Karpas-422 (cell line): ENCODE data around the gene SUGT1. TPM values are rescaled to one million over a fixed set of nuclear protein-coding genes. Genes with fewer than 3 reads are reported as not detected.
A peak's percentile ranks its signal among the peaks of the same experiment; 100 is the strongest.
"Not testable (repeated sequence)": the region's sequence is repeated elsewhere in the genome, so short reads cannot be mapped to it uniquely, and the experiment has no call there.

Experiments used
- DNase-seq: peaks from one replicate; pipeline ENCODE4 v3.0.0-alpha.2; 2015
- H2AFZ ChIP-seq: fragments of 200-600 bp; sonication (generic); 2 replicates; pipeline ENCODE4 v1.6.1; 2014; ENCODE audit warnings: antibody characterized with exemption, low read length, mixed read lengths
- H3K27ac ChIP-seq: fragments of 200-600 bp; sonication (generic); 2 replicates; pipeline ENCODE4 v1.5.1; 2014; ENCODE audit warnings: mild to moderate bottlenecking, low read length, moderate library complexity
- H3K27me3 ChIP-seq: fragments of 200-600 bp; sonication (generic); 2 replicates; pipeline ENCODE4 v1.6.1; 2014; ENCODE audit warnings: low read length, mixed read lengths
- H3K36me3 ChIP-seq: fragments of 200-600 bp; sonication (generic); 2 replicates; pipeline ENCODE4 v1.6.1; 2014; ENCODE audit warnings: low read length, mixed read lengths; ENCODE audit not compliant: insufficient read depth
- H3K4me1 ChIP-seq: fragments of 200-600 bp; sonication (generic); 2 replicates; pipeline ENCODE4 v1.6.1; 2014; ENCODE audit warnings: mild to moderate bottlenecking, low read length, mixed read lengths
- H3K4me2 ChIP-seq: fragments of 200-600 bp; sonication (generic); 2 replicates; pipeline ENCODE4 v1.6.1; 2014; ENCODE audit warnings: low read length, low read depth, mild to moderate bottlenecking; ENCODE audit not compliant: poor library complexity, severe bottlenecking
- H3K4me3 ChIP-seq: fragments of 200-600 bp; sonication (generic); 2 replicates; pipeline ENCODE4 v1.5.1; 2014; ENCODE audit warnings: mild to moderate bottlenecking, antibody characterized with exemption, low read length, mixed read lengths
- H3K79me2 ChIP-seq: fragments of 200-600 bp; sonication (generic); 2 replicates; pipeline ENCODE4 v1.6.1; 2014; ENCODE audit warnings: mild to moderate bottlenecking, low read length, mixed read lengths
- H3K9ac ChIP-seq: fragments of 200-600 bp; sonication (generic); 2 replicates; pipeline ENCODE4 v1.6.0; 2014; ENCODE audit warnings: low read length
- H3K9me2 ChIP-seq: fragments of 200-600 bp; sonication (generic), shearing (Covaris generic); replicated peaks from 2 replicates; pipeline ENCODE4 v1.6.0; 2014; ENCODE audit warnings: mild to moderate bottlenecking, low read length, moderate library complexity; ENCODE audit not compliant: insufficient read depth
- H3K9me3 ChIP-seq: fragments of 300-700, 200-600 bp; sonication (generic); 2 replicates; pipeline ENCODE4 v1.6.1; 2014; ENCODE audit warnings: low read length, mixed read lengths
- H4K20me1 ChIP-seq: fragments of 200-600 bp; sonication (generic); 2 replicates; pipeline ENCODE4 v1.6.1; 2014; ENCODE audit warnings: mild to moderate bottlenecking, antibody characterized with exemption, low read length, low read depth; ENCODE audit not compliant: insufficient read depth
- total RNA-seq: library from RNA; depleted of rRNA; stranded (reverse); fragments of >200 nt; shearing (Covaris generic); gene quantifications from 2 replicates; pipeline ENCODE4 v1.2.3, GENCODE V29; 2014; ENCODE audit warnings: low replicate concordance; rRNA removed

SUGT1 gene
- total RNA-seq, result 44.0 and 45.7 TPM in 2 replicates

DNA sequence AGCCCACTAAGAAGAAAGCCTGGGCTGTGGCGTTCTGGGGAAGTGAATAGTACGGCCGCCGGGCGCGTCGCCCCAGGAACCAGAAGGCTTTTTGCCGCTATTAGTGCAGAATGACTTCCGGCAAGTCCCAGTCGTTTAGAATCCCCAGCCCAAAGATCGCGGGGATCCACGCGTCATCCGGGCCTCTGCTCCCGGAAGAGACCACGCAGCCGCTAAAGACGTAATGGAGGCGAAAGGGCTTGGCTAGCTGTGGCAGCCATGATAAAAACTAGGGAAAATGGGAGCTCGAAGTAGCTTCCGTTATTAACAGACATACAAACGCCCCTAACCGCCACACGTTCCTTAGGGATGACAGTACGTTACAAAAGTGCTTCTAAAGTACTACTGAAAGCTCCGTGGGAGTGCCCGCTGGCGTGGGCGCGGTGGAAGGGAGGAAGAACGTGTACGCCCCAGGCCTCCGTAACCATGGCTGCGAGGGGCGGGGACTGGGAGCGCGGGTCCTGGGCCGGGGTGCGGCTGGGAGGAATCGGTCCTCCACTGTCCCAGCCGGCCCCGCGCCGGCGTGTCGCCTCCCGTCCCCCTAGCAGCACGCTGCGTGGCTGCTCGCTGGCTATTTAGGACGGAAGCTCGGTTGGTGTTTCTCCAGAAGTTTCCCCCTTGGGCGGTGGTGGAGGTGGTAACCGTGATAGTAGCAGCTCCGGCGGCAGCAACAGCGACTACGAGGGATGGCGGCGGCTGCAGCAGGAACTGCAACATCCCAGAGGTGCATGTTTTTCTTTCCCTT lies at the start of gene SUGT1:
Gene SUGT1 (plus strand): TSS at position 641 of the 784 bp plus-strand sequence. CDS start 85 bp downstream, at position 726.
- Histone ChIP-seq H3K79me2 (peaks cover 74% of the 10 kb centered on the region), H2AFZ (peak within 1 kb of the TSS; percentile 47), H3K27me3 (no peaks in the 10 kb centered on the region), H4K20me1 (no peaks in the 10 kb centered on the region), H3K9me2 (no peaks in the 10 kb centered on the region), H3K9me3 (no peaks in the 10 kb centered on the region), H3K4me2 (peak within 1 kb of the TSS; percentile 97), H3K27ac (peak within 1 kb of the TSS; percentile 80), H3K4me1 (peaks cover 43% of the 10 kb centered on the region), H3K4me3 (peak within 1 kb of the TSS; percentile 82), H3K36me3 (peaks cover 26% of the 10 kb centered on the region), H3K9ac (peak within 1 kb of the TSS; percentile 88)
- peak; percentile 98 for DNase-seq

DNA sequence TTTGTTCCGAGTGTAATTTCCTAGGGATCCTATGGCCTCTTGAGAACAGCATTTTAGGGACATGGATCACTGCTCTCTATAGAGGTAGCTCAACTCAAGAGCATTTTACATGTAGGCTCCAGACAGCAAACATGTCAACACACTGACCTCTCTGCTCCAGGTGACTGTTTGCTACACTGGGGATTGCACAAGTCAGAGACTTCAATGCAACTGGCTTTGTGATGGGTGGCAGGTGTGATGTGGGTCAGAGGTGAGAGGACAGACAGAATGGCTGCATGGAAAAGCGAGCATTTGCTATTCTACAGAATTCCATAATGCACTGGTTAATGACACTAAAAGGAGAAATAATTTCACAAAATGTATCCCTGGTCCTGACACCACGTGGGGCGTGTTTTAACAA lies 49.3 kb upstream of the SUGT1 start:
- not testable (repeated sequence) for H3K4me2 ChIP-seq, H3K9ac ChIP-seq, H3K79me2 ChIP-seq, H3K9me2 ChIP-seq, H4K20me1 ChIP-seq, H2AFZ ChIP-seq, DNase-seq, H3K9me3 ChIP-seq, H3K27ac ChIP-seq, H3K4me1 ChIP-seq, H3K4me3 ChIP-seq, H3K27me3 ChIP-seq, H3K36me3 ChIP-seq

DNA sequence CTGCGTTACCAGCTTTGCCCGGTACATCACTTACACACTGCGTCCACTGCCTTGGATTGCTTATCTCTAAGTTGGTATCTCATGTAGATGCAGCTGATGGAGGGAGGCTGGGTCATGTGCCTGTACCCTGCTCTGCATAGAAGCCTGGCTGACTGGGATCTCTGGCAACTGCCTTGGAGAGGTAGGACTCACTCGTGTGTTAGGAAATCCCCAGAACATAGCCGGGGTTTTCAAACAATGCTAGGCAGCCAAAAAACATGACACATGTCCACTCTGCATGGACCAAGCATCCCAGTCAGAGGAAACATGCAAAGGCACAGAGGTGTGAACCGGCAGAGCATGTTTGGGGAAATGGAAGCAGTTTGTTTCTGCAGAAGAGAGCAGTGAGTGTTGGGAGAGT lies 46.5 kb upstream of the SUGT1 start:
- H3K36me3 ChIP-seq, H3K9me2 ChIP-seq, H3K9ac ChIP-seq, H3K79me2 ChIP-seq, H2AFZ ChIP-seq, H3K4me3 ChIP-seq, H3K27me3 ChIP-seq, H4K20me1 ChIP-seq, H3K4me1 ChIP-seq, H3K4me2 ChIP-seq, H3K27ac ChIP-seq, DNase-seq, H3K9me3 ChIP-seq: not testable (repeated sequence)

GRCh38 chr13:52606795-52607194 lies 45.8 kb upstream of the SUGT1 start:
- H3K9me3 ChIP-seq, H3K79me2 ChIP-seq, H3K4me2 ChIP-seq, H3K9ac ChIP-seq, H4K20me1 ChIP-seq, DNase-seq, H3K27me3 ChIP-seq, H2AFZ ChIP-seq, H3K9me2 ChIP-seq, H3K4me1 ChIP-seq, H3K27ac ChIP-seq, H3K36me3 ChIP-seq, H3K4me3 ChIP-seq: not testable (repeated sequence)

- not testable (repeated sequence) for H3K27me3 ChIP-seq, H2AFZ ChIP-seq, H3K4me1 ChIP-seq
Measured at GRCh38 chr13:52608184-52608583, 44.5 kb upstream of the SUGT1 start.

GRCh38 chr13:52609013-52609606 lies 43.5 kb upstream of the SUGT1 start:
- not testable (repeated sequence) for H3K9me3 ChIP-seq, H4K20me1 ChIP-seq, H3K27me3 ChIP-seq, H3K4me1 ChIP-seq, H3K36me3 ChIP-seq, H3K79me2 ChIP-seq, H3K9ac ChIP-seq, H3K27ac ChIP-seq, H3K4me3 ChIP-seq, H2AFZ ChIP-seq, H3K9me2 ChIP-seq, H3K4me2 ChIP-seq
- DNase-seq, result peak; percentile 76

More at GRCh38 chr13:52608184-52608583, 44.5 kb upstream of the SUGT1 start:
- not testable (repeated sequence) for DNase-seq, H3K79me2 ChIP-seq, H3K4me3 ChIP-seq, H3K4me2 ChIP-seq, H3K9me3 ChIP-seq, H3K9ac ChIP-seq, H3K27ac ChIP-seq, H3K36me3 ChIP-seq, H3K9me2 ChIP-seq, H4K20me1 ChIP-seq

DNA sequence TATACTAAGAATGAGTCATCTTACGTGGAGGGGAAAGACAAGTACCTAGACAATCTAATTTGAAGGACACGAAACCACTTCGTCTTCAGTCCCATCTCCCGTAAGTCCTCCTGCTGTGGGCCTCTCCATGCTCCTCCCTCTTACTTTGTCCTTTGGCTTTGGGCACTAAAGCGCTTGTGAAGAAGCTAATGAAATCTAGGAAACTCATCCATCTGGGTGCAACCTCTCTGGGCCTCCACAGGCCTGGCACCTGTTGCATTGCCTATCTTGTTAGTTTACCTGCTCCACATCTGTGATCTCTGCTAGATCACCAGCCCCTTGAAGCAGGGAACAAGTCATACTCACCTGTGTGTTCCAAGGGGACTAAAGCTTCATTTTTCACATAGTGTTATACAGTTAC lies 42.5 kb upstream of the SUGT1 start:
- not testable (repeated sequence) for H3K4me1 ChIP-seq, H3K79me2 ChIP-seq, H3K9me3 ChIP-seq, H3K27ac ChIP-seq, H3K9me2 ChIP-seq, H3K27me3 ChIP-seq, H3K9ac ChIP-seq, H4K20me1 ChIP-seq, H2AFZ ChIP-seq, H3K4me2 ChIP-seq, DNase-seq, H3K4me3 ChIP-seq, H3K36me3 ChIP-seq

GRCh38 chr13:52615134-52615801 lies 37.4 kb upstream of the SUGT1 start:
- Histone ChIP-seq H3K9me2 (no peaks in the 10 kb centered on the region; the same call in 1 of the 2 replicates), H3K4me1 (peaks cover 13% of the 10 kb centered on the region)

More at GRCh38 chr13:52615134-52615801, 37.4 kb upstream of the SUGT1 start:
- Histone ChIP-seq H3K9me3 (no peaks in the 10 kb centered on the region), H3K27me3 (no peaks in the 10 kb centered on the region), H3K9ac (no peak overlapping the region), H3K4me3 (no peak overlapping the region), H3K36me3 (no peaks in the 10 kb centered on the region), H3K79me2 (peaks cover 26% of the 10 kb centered on the region), H3K27ac (no peak overlapping the region), H3K4me2 (no peak overlapping the region), H2AFZ (no peak overlapping the region), H4K20me1 (no peaks in the 10 kb centered on the region)
- DNase-seq, result no peak
